A673 (cell line): ENCODE data around the gene TAS2R9.

ENCODE experiments used
- EZH2 ChIP-seq: fragments of 200-600 bp; sonication (generic); IDR thresholded peaks from 2 replicates; pipeline ENCODE4 v1.6.1; 2017; ENCODE audit warnings: borderline replicate concordance, low read depth, mild to moderate bottlenecking, mixed read lengths, antibody characterized with exemption, low read length; ENCODE audit not compliant: poor library complexity, severe bottlenecking
- TF ChIP-seq, protein P1 (sequence below): fragments of 300-800, 200-600 bp; sonication (generic); conservative IDR thresholded peaks from 2 replicates; pipeline ENCODE4 v1.5.1; 2017; ENCODE audit warnings: low read depth, mild to moderate bottlenecking, antibody characterized with exemption, low read length, moderate library complexity, mixed read lengths

DNA sequence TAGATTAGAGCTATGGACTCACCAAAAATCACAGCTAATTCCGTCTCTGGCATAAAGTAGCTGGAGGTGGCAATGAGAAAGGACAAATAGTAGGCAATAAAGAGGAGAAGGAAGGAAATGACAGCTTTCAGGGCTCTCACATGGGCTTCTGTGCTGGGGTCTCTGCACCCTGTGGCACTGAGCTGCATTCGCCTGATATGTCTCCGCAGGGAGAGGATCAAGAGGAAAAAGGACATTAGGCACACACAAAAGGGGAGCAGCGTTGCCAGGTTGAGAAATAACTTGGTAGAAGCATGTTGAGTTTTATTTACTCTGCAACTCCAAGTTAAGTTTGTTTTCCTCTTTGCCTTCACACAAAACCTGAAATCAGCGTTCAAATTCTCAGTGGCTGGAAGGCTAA is 8.2 kb downstream of the TAS2R9 start:
- TF ChIP-seq, protein P1, sequence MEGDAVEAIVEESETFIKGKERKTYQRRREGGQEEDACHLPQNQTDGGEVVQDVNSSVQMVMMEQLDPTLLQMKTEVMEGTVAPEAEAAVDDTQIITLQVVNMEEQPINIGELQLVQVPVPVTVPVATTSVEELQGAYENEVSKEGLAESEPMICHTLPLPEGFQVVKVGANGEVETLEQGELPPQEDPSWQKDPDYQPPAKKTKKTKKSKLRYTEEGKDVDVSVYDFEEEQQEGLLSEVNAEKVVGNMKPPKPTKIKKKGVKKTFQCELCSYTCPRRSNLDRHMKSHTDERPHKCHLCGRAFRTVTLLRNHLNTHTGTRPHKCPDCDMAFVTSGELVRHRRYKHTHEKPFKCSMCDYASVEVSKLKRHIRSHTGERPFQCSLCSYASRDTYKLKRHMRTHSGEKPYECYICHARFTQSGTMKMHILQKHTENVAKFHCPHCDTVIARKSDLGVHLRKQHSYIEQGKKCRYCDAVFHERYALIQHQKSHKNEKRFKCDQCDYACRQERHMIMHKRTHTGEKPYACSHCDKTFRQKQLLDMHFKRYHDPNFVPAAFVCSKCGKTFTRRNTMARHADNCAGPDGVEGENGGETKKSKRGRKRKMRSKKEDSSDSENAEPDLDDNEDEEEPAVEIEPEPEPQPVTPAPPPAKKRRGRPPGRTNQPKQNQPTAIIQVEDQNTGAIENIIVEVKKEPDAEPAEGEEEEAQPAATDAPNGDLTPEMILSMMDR = no peak
- no peak for TF ChIP-seq EZH2
